GM08714 (cell line): ENCODE measurements around the gene FNDC3B.

ENCODE experiments used
- H3K4me3 ChIP-seq: fragments of 200-500 bp; sonication (Bioruptor generic); 2 replicates; pipeline ENCODE4 v1.5.1; 2014; ENCODE audit warnings: mild to moderate bottlenecking, low read length, inconsistent platforms
- ZNF274 ChIP-seq: IDR thresholded peaks from 2 replicates; pipeline ENCODE4 v1.6.1; 2012; ENCODE audit warnings: mild to moderate bottlenecking, low read depth, low read length

FNDC3B gene

DNA sequence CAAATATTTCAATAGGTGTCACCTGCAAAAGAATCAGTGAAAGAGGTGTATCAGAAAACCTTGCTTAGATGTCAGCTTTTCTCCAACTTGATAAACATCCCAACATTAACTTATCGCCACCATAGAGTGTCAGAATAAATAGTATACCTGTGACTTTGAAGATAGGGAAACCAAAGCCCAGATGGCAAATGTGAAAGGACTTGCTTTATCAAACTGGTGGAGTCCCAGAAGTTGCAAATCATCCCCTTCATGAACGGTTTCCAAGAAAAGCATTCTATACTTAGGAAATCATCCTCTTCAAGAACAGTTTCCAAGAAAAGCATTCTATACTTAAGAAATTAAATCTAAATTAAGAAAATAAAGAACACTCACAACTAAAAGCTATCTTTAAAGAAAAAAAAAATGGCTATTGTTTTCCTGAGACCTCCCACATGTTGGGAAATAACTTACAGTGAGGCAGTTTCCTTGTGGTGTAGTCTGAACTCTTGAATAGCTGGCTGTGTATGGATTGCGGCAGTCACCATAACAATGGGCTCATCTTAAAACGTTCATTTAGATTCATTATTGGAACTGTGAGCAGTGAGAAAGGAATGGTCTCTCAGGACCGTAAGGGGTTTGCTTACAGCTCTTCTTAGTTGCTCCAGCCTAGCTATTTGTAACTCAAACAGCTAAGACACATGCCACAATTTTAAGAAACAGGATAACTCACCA lies 352.4 kb downstream of the FNDC3B start:
- H3K4me3 ChIP-seq, result no peak overlapping the region
- TF ChIP-seq ZNF274, result no peak

- H3K4me3 ChIP-seq, result no peak overlapping the region
- no peak for TF ChIP-seq ZNF274
Observed at GRCh38 chr3:172394692-172395091, 355.3 kb downstream of the FNDC3B start.

- H3K4me3 ChIP-seq, result no peak overlapping the region
- no peak for TF ChIP-seq ZNF274
Observed at GRCh38 chr3:172396400-172396799, 357.0 kb downstream of the FNDC3B start.

- no peak for TF ChIP-seq ZNF274
- no peak overlapping the region for H3K4me3 ChIP-seq
Observed at GRCh38 chr3:172397716-172398405, 358.5 kb downstream of the FNDC3B start.

DNA sequence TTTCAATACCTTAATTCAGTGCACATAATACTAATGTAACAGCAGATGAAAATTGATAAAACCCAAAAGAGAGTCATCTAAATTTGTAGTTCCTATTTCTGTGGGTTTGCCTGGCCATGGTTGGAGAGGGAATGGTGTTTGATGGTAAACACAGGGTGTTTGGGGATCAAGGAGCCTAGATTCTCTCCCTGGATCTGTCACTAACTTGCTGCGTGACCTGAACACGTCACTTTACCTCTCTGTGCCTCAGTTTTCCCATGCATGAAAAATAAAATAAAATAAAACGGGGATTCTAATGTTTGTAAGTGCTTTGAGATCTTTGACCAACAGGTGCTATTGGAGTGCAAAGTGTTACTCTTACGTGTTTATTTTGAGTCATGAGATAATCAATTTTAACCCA lies 359.1 kb downstream of the FNDC3B start:
- no peak for TF ChIP-seq ZNF274
- no peak overlapping the region for H3K4me3 ChIP-seq

DNA sequence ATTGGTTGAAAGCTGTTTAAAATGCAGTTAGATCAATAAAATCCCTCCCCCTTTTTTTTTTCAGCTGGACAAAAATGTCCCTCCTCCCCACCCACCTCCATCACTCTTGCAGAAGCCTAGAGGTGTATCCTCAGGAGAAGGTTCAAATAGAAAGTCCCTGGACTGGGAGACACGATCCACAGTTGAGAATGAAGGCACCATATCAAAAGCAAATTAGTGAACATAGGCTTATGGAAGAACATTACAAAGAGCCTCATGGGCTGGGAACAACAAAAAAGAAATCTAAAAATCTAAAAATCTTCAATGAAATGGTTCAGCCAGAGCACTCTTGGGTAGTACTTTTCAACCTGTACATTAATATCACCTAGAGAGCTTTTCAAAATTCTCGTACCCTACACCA lies 362.7 kb downstream of the FNDC3B start:
- no peak overlapping the region for H3K4me3 ChIP-seq
- no peak for TF ChIP-seq ZNF274

GRCh38 chr3:172402892-172403643 lies 363.7 kb downstream of the FNDC3B start:
- no peak for TF ChIP-seq ZNF274
- H3K4me3 ChIP-seq, result no peak overlapping the region

DNA sequence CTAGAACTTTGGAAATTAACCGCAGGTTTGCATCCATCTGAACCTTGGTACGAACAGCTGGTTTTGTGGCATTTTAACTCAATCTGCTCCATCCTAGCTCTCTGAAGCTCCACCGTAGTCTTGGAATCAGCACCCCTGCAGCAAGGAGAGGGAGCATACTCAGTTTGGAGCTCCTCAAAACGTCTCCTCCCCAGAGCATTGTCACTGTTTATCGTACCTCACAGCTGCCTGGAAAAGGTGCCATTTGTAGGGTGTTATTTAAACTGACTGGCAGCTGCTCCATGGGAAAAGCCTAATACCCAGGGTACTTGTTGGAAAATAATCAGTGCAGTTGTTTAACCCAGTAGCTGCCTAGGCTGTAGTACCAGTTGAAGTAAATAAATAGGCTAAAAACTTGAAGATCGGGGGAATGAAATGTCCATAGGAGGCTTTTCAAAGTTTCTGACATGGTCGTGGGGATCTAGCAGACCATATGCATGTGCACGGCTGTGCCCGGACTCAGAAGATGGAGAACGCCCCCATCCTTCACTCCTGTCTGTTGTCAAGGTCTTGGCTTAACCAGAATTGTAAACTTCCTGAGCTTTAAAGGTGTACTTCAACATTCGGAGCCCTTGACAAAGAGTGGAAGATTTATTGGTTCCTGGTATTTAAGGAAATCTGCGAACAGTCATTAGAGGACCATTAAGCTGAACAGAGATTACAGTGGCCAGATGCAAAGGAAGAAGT lies 365.0 kb downstream of the FNDC3B start:
- no peak overlapping the region for H3K4me3 ChIP-seq
- no peak for TF ChIP-seq ZNF274

DNA sequence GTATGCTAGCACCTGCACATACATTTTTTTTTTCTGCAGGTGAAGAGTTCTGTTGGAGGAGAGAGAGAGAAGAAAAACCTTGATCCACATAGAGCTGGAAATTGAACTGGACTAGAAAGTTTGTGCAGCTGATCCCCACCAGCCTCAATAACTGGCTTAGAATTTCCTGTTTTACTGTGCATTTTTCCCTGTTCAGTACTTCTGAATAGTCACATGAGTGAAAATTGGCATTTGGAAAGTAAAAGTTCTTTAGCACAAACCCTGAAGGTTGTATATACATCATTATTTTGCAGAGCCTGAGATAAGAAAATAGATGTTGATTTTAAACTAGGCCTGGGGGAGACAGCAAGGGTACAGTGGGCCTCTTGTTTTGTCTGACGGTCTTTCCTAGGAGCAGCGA lies 366.5 kb downstream of the FNDC3B start:
- TF ChIP-seq ZNF274, result no peak
- H3K4me3 ChIP-seq, result no peak overlapping the region

DNA sequence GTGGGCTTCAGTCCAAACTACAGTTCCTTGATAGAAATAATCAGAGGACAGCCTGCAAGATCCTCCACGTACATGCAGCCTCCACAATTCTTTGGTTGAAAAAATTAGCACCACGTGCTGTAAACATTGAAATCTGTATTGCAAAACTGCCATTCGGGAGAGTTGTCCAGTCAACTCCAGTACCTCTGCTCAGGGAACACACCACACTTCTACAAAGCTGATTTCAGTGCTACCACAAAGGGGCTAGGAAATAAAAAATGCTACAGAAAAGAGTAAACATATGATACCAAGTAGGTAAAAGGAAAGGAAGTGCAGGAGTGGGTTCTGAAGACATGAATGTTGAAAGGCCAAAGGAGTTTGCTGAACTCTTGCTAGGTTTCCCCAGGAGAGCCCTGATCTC lies 368.5 kb downstream of the FNDC3B start:
- TF ChIP-seq ZNF274, result no peak

GRCh38 chr3:172410702-172411477 lies 371.5 kb downstream of the FNDC3B start:
- TF ChIP-seq ZNF274, result no peak
- no peak overlapping the region for H3K4me3 ChIP-seq

More for the DNA sequence above, 368.5 kb downstream of the FNDC3B start:
- H3K4me3 ChIP-seq, result no peak overlapping the region

- TF ChIP-seq ZNF274, result no peak
- no peak overlapping the region for H3K4me3 ChIP-seq
Observed at GRCh38 chr3:172411478-172411947, 372.1 kb downstream of the FNDC3B start.

DNA sequence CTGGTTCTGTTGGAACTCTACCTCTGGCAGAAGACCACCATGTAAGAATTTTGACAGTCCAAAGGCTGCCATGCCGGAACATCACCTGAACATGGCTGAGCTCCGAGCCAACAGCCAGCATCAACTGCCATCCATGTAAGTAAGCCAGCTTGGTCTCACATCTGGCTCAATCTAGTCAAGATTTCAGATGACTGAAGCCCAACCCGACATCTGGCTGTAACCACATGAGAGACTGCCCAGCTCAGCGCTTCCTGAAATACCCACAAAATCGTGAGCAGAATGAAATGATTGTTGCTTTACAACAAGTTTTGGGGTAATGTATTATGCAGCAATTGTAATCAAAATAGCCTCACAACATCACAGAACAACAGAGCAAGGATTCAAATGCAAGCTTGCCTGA lies 375.9 kb downstream of the FNDC3B start:
- no peak overlapping the region for H3K4me3 ChIP-seq
- no peak for TF ChIP-seq ZNF274
